H1 (cell line): ENCODE measurements around the gene RFC3. TPM values are rescaled to one million over a fixed set of nuclear protein-coding genes. Genes with fewer than 3 reads are reported as not detected.

Source experiments
- KDM5A ChIP-seq: fragments of 200-600 bp; IDR thresholded peaks from 2 replicates; pipeline ENCODE4 v1.7.1; 2012; ENCODE audit warnings: mild to moderate bottlenecking, low read length, inconsistent platforms, mixed read lengths
- NRF1 ChIP-seq: IDR thresholded peaks from 2 replicates; pipeline ENCODE4 v1.6.1; 2011; ENCODE audit warnings: mild to moderate bottlenecking, low read depth, low read length, improper control_type of control experiment
- SIRT6 ChIP-seq: IDR thresholded peaks from one replicate; pipeline ENCODE4 v1.7.1; 2012; ENCODE audit warnings: low read length, inconsistent platforms
- USF2 ChIP-seq: IDR thresholded peaks from 2 replicates; pipeline ENCODE4 v1.6.1; 2011; ENCODE audit warnings: low read length, improper control_type of control experiment
- polyA plus RNA-seq, 7 experiments: library from polyadenylated mRNA; depleted of rRNA in 3 of 7; stranded (reverse) in 5 of 7; unstranded in 2 of 7; fragments of >200 nt in 5 of 7; fragments of 200-250 nt in 2 of 7; gene quantifications; 1 replicate in 5 of 7; 2 replicates in 1 of 7; 4 replicates in 1 of 7; pipeline versions ENCODE4 v1.2.1 to v1.2.3, GENCODE V29; 2011 to 2013; ENCODE audit warnings: missing spikeins in 2 of 7, mixed read lengths in 2 of 7
- total RNA-seq: library from RNA; stranded (reverse); fragmentation: NEBNext Ultra II Directional; extraction: Animal tissue kit (Norgen Biotek cat#: 25700); gene quantifications from 2 replicates; pipeline ENCODE4 v1.2.1, GENCODE V29; 2021
- TF ChIP-seq, protein P1 (sequence below), 3 experiments: IDR thresholded peaks; 1 replicate in 2 of 3; 2 replicates in 1 of 3; pipeline versions ENCODE4 v1.5.1 to v1.6.1; 2011; ENCODE audit warnings: low read length in 3 of 3, mild to moderate bottlenecking in 3 of 3, inconsistent platforms in 2 of 3, low read depth in 1 of 3, moderate library complexity in 1 of 3; ENCODE audit not compliant: insufficient read depth in 1 of 3; ENCODE audit errors: control extremely low read depth in 1 of 3

RFC3 gene
- total and polyA plus RNA-seq, 2 of the 8 experiments (the other 6 are each of a cell fraction or from before 2014, with no cell fraction given) = 26.4 to 45.6 TPM

DNA sequence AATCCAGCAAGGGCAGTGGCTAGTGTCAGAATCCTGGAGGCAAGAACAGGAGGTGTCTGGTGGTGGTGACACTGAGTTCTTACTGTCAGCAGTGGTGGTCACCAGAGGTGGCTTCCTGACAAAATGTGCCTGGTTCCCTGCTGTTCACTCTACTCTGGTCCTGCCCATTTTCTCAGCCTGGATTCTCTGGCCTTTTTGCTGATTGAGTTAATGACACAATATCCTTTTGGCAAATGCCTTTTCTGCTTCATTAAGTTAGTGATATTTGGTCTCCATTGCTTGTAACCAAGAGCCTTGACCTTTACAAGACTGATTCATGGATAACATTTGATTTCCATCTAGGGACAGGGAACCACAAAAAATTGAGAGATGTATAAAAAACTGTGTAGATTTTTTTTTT lies 51.1 kb downstream of the RFC3 start (continued):
- TF ChIP-seq, protein P1, sequence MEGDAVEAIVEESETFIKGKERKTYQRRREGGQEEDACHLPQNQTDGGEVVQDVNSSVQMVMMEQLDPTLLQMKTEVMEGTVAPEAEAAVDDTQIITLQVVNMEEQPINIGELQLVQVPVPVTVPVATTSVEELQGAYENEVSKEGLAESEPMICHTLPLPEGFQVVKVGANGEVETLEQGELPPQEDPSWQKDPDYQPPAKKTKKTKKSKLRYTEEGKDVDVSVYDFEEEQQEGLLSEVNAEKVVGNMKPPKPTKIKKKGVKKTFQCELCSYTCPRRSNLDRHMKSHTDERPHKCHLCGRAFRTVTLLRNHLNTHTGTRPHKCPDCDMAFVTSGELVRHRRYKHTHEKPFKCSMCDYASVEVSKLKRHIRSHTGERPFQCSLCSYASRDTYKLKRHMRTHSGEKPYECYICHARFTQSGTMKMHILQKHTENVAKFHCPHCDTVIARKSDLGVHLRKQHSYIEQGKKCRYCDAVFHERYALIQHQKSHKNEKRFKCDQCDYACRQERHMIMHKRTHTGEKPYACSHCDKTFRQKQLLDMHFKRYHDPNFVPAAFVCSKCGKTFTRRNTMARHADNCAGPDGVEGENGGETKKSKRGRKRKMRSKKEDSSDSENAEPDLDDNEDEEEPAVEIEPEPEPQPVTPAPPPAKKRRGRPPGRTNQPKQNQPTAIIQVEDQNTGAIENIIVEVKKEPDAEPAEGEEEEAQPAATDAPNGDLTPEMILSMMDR (IDR thresholded peaks at IDR 0.05; ENCODE audit: control extremely low read depth in 1 of 3, insufficient read depth in 1 of 3, low read depth in 1 of 3, low read length in 3 of 3) = no peak
- TF ChIP-seq KDM5A (no peak), SIRT6 (no peak), NRF1 (no peak), USF2 (no peak)
